Stimulated activated CD4-positive, alpha-beta T cell treated with anti-CD3 and anti-CD28 coated beads, Interleukin-12 subunit alpha, Interleukin-12 subunit beta, amount 100 ng/mL, for 48 hours (primary cell): Measurements from ENCODE around the gene CLCNKB.
"Not testable (repeated sequence)": the region's sequence is repeated elsewhere in the genome, so short reads cannot be mapped to it uniquely, and the experiment has no call there.

Experiments used
- DNase-seq, 3 donors: peaks; one replicate each; pipeline ENCODE4 v3.0.0-alpha.2; 2020; ENCODE audit warnings: low read depth in 2 of 3, low spot score in 1 of 3

CLCNKB gene

DNA sequence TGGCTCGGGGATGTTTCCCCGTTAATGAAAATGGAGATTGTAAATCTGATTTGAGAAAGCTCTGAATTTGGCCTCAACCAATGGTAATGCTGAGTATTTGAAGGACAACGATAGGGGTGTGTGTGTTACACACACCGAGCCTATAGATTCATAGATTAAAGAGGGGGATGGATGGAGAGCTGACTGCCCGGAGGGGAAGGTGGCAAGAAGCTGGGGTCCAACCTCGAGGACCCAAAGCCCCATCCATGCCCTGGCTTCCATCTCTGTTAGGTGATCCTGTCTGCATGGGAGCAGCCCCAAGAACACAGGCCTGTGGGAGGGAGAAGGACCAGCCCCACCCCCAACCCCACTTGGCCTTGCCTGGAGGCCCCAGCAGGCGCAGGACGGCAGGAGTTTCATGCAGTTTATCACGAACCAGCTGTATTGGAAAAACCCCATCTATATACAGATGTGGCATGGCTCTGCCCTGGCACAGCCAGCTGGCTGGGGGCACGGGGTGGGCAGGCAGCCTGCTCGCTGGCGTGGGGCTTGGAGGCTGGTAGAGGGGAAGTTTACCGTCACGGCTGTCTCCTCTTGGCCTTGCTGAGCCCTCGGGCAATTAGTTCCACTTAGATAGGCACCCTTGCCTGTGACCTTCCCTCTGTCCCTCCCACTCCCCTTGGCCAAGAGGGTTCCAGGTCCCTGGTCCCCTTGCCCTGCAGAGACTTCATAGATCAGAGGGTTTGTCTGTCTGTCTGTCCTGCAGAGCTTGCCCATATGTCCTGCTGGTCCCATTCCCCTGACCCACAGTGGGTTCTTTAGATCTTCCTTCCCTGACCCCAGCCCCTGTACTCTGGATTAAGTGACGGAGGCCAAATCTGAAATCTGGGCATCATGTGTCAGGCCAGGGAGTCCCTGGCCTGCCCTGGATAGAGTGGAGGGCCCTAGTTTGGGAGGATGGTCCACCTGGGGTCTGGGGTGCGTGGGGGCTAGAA lies 28.8 kb upstream of the CLCNKB start:
- DNase-seq: no peak

- DNase-seq: no peak
Measured at GRCh38 chr1:16015491-16015890, 28.1 kb upstream of the CLCNKB start.

DNA sequence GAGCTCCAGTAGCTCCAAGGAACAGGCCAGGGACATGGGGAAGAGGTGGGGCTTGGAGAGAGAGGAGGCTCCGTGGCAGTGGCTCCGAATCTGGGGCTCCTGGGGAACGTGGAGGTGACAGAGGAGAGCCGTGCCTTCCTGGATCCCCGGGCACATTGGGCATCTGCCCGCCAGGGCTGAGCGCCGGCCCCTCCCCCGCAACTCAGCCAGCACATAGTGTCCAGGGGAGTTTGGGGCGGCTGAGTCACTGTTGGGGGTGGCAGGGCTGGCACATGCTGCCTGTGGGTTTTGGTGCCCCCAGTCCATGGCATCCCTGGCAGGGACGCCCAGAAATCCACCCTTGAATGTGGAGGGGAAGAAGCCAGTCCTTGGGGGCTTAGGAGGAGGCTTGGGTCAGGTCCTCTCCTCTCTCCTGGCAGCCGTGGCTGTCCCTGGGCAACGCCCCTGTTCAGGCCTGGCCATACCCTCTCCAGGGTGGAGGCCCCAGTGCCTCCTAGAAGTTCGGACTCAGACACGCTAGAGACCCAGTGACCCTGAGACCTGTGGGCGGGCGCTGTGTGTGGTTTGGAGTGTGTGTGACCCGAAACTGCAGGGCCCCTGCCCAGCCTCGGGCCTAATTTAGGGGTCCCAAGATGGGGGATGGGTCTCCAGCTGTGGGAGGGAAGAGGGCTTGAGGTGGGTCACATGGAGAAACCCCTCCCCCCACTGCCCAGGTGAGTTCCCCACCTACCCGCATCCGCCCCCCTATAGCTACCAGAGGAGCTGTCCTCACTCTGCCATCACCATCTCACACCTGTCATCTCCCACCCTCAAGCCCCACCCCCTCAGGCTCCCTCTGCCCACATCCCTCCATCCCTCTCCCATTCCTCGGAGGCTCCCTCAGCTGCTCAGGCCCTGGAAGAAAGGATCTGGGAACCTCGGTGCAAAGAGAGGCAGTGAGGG lies 27.4 kb upstream of the CLCNKB start:
- no peak for DNase-seq

DNA sequence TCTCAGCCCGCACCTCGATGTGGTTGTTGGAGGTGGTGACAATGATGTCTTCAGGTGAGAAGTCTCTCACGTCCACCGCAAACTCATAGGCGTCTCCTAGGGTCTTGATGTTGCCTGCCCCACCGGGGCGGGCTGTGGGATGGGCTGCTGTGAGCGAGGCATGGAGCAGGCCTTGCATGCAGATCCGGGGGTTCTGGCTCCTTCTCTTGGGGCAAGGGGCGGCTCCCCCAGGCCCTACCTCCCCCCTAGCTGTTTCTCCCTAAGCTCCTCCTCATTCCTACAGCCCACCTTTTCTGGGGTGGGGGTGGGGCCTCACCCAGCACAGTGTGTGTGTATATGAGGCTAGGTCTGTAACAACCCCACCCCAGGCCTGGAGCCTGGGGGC lies 26.5 kb upstream of the CLCNKB start:
- no peak for DNase-seq

GRCh38 chr1:16017461-16018303 lies 25.9 kb upstream of the CLCNKB start, which contains the start of gene HSPB7:
Gene HSPB7, minus strand, starts transcription at chr1:16018043. Its CDS starts 80 bp downstream, at chr1:16017963.
- DNase-seq: no peak

DNA sequence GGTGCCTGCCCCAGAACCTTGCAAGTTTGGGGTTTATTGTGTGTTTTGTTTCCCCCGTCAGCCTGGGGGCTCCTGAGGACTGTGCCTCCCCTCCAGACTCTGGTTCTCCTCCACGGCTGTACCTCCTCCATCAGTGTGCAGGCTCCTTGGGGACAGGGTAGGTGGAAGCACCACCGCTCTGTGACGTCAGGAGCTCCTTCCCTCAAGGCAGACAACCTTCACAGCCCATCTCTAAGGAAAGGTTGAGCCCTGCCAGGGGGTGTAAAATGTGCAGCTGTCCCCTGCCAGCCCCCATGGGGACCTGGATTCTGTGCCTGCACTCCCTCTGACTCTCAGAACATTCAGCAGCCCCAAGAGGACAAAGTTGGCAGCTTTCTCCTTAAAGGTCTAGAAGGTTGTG lies 25.3 kb upstream of the CLCNKB start:
- DNase-seq: no peak

DNA sequence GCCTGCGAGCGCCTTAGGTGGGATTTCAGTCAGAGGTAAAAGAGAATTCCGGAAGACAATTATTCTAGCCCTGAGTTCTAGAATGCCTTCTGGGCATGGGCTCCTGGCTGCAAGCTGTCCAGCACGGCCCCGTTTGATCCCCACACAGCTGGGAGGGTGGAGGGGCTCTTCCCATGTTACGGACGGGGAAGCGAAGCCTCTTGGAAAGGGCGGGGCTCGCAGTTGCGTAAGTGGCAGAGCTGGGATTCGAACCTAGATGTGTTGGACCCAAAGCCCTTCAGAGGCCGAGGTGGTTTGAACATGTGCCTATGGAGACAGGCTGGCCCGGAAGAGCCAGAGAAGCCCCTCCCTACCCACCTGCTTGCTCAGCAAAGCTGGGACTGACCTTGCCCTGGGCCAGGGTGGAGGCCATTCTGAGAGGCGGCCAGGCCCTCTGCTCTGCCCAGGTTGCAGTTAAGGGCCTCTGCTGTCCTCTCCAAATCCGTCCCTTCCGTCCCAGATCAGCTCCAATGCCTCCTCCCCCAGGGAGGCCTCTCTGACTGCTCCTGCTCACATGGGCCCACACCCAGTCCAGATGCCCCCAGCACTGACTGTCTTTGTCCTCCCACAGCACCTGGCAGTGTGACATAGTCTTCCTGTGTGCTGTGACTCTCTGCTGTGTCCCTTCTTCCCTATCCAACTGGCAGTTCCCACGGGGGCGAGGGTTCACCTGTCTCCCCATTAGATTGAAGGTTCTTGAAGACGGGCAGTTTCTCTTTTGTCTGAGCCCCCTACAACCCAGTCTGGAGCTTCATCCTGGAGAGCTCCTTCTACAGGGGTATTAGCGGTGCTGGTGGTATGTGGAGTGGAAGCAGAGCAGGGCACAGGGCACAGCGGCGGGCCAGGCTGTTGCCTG lies 24.6 kb upstream of the CLCNKB start:
- no peak for DNase-seq

DNA sequence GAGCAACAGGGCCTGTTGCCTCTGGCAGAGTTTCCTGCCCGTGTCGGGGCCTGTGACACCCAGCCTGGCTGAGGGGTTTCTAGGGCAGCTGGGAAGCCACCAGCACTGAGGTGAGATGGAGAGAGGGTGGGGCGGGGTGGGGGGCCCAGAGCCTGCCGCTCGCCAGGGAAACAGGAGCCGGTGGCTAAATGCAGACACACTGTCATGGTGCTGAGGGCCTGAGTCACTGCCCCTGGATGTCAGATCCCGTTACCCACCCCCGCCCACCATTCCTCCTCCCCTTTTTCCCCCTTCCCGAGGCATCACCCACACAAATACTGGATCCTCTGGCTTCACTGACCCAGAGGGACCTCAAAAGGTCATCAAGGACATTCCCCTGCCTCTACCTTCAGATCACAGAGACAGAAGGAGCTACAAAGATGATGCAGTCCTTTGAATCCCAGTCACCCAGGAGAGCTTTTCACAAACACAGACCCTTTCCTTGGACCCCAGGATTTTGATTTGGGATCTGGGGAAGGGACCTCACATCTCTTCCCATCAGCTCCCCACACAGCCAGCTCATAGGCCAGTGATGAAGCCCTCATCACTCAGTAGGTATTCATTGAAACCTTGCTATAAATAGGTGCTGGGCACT lies 23.8 kb upstream of the CLCNKB start:
- no peak for DNase-seq

- DNase-seq: no peak
Measured at GRCh38 chr1:16020325-16020724, 23.3 kb upstream of the CLCNKB start.

DNA sequence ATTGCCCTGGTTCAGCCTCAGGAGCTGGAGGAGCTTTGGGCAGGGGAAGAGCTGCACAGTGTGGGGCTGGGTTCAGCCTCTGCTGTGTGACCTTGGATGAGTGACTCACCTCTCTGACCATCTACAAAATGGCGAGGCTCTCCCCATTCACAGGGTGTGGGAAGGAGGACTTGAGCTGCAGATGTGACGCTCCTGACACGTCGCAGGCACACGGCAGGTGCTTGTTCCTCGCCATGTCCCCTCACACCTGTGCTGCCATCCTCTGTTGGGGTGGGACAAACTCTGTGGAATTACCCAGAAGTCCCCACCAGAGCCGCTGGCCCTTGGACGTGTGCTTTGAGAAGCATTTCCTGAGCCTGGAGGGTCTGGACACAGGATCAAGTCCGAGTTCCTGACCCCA lies 22.7 kb upstream of the CLCNKB start:
- DNase-seq: not testable (repeated sequence)

DNA sequence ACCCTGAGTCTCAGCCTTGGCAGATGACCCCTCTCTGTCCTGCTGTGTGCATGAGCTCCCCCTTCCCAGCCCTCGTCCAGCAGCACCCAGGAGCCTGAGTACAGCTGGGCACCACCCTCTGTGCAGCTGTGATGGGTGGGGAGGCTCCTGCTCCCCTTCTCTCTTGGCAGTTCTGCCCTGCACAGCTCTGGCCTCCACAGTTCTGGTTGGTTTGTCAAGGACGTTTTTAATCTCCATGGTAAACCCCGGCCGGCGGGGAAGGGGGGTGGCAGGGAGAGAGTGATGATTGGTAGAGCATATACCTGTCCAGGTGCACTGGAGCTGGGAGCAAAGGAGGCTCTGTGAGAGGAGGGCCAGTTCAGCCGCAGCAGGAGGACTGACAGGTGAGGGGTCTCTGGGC lies 21.9 kb upstream of the CLCNKB start, which contains the start of gene CLCNKA:
CLCNKA (plus strand) TSS at position 356 of the 400 bp plus-strand sequence. CDS start 584 bp downstream, outside the sequence.
- DNase-seq: no peak

GRCh38 chr1:16022393-16022792 lies 21.2 kb upstream of the CLCNKB start:
- DNase-seq: no peak

- DNase-seq: no peak
Measured at GRCh38 chr1:16023050-16023653, 20.4 kb upstream of the CLCNKB start.

GRCh38 chr1:16026302-16026701 lies 17.3 kb upstream of the CLCNKB start:
- DNase-seq: not testable (repeated sequence)

DNA sequence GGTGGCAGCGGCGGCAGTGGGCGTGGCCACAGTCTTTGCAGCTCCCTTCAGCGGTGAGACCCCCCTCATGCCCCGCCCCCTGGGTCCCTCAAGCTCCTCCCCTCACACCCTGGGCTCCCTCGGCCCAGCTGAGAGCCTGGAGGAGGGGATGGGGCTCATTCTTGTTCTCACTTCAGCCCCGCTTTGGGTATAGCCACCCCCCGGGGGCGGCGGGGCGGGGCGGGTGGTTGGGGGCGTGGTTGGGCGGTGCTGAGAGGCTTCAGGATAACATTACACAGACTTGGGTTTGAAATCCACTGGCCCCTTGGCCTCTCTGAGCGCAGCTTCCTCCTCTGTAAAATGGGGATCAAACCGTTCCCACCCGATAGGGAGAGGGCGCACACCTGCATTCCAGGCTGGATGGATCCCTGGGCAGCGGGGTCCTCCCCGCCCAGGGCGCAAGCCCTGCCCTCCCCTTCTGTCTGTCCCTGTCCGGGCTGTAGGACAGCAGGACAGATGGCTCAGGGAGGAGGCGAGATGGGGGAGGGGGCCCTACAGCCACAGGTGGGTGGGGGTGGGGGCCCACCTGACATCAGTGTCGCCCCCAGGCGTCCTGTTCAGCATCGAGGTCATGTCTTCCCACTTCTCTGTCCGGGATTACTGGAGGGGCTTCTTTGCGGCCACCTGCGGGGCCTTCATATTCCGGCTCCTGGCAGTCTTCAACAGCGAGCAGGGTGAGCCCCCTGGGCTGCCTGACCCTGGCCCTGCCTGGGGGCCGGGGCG lies 16.7 kb upstream of the CLCNKB start:
- no peak for DNase-seq

DNA sequence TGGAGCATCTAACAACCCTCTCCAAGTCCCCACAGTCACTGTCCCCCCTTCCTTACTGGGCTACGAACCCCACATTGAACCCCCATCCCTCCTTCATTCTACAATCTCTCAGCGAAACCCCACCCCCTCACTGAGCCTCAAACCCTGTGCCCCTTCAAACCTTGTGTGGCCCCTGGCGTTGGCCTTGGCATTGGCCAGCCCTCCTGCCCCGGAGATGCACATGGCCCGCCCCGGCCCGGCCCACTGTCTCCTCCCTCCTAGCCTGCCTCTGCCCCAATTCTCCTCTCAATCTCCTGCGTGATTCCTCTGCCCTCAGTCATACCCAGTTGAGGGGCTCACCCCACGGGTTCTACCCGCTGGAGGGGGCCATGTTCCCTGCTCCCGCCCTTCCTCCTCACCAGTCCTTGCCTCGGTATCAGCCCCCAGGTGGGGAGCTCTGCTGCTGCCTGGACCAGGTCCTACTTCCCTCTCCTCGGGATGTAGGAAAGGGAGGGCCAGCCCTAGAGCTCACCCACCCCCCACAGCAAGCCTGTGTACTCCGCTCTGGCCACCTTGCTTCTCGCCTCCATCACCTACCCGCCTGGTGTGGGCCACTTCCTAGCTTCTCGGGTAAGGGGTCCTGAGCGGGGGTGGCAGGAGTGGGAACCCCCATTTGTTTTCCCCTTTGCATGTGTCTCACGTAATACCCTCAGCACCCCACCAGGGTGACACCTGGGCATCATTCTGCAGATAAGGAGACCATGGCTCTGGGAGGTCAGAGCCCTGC lies 15.2 kb upstream of the CLCNKB start:
- no peak for DNase-seq

- DNase-seq: not testable (repeated sequence)
Measured at GRCh38 chr1:16029003-16029268, 14.6 kb upstream of the CLCNKB start.

DNA sequence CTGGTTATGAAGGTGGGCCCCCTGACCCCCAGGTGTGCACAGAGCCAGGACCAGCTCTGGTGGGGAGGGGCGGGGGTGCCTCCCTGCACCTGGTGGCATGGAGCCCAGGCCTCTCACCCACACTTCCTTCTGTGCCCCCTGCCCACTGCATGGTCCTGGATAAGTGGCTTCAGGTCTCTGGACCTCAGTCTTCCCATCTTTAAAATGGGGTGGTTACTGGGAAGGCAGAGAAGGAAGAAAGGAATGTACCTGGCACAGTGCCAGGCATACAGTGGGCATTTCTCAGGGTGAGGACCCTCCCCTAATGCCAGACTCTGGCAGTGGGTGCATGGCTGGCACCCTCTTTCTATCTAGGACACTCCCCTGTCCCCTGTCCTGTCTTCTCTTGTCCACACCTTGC lies 14.3 kb upstream of the CLCNKB start:
- no peak for DNase-seq
